BE2C (cell line): ENCODE measurements around the gene LUZP1.

Source experiments
- DNase-seq: peaks from one replicate; pipeline ENCODE4 v3.0.0-alpha.2; 2020
- H3K27me3 ChIP-seq: fragments of 250-450 bp; sonication (Bioruptor Pico); 2 replicates; pipeline ENCODE4 v1.5.1; 2020; ENCODE audit warnings: mild to moderate bottlenecking
- H3K36me3 ChIP-seq: fragments of 250-450 bp; sonication (Bioruptor Pico); 2 replicates; pipeline ENCODE4 v1.5.1; 2020; ENCODE audit warnings: mild to moderate bottlenecking
- H3K4me1 ChIP-seq: fragments of 250-450 bp; sonication (Bioruptor Pico); 2 replicates; pipeline ENCODE4 v1.5.1; 2020
- H3K4me3 ChIP-seq: 2 replicates; pipeline ENCODE4 v1.5.1; 2011; ENCODE audit warnings: low read depth, low read length
- H3K9me3 ChIP-seq: fragments of 250-450 bp; sonication (Bioruptor Pico); 2 replicates; pipeline ENCODE4 v1.5.1; 2020
- TF ChIP-seq, protein P1 (sequence below): IDR thresholded peaks from 2 replicates; pipeline ENCODE4 v1.5.1; 2012; ENCODE audit warnings: mild to moderate bottlenecking, low read depth, low read length

LUZP1 gene

DNA sequence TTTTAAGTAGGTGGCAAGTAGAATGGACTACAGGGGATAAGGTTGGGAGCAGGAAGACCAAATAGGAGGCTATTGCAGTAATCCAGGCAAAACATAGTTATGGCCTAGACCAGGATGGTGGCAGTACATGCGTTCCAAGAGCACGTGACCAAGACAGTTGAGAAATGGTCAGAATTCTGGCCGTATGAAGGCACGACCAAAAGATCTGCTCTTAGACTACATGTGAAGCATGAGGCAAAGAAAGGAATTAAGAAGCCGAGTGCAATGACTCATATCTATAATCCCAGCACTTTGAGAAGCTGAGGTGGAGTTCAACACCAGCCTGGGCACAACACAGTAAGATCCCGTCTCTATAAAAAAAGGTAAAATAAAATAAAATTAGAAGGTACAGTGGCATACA lies 71.3 kb downstream of the LUZP1 start:
- no peaks in the 10 kb centered on the region for H3K4me1 ChIP-seq
- TF ChIP-seq, protein P1, sequence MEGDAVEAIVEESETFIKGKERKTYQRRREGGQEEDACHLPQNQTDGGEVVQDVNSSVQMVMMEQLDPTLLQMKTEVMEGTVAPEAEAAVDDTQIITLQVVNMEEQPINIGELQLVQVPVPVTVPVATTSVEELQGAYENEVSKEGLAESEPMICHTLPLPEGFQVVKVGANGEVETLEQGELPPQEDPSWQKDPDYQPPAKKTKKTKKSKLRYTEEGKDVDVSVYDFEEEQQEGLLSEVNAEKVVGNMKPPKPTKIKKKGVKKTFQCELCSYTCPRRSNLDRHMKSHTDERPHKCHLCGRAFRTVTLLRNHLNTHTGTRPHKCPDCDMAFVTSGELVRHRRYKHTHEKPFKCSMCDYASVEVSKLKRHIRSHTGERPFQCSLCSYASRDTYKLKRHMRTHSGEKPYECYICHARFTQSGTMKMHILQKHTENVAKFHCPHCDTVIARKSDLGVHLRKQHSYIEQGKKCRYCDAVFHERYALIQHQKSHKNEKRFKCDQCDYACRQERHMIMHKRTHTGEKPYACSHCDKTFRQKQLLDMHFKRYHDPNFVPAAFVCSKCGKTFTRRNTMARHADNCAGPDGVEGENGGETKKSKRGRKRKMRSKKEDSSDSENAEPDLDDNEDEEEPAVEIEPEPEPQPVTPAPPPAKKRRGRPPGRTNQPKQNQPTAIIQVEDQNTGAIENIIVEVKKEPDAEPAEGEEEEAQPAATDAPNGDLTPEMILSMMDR, result no peak
- H3K36me3 ChIP-seq, result no peaks in the 10 kb centered on the region
- no peak overlapping the region for H3K4me3 ChIP-seq
- H3K9me3 ChIP-seq, result no peaks in the 10 kb centered on the region
- no peak for DNase-seq
- no peaks in the 10 kb centered on the region for H3K27me3 ChIP-seq

DNA sequence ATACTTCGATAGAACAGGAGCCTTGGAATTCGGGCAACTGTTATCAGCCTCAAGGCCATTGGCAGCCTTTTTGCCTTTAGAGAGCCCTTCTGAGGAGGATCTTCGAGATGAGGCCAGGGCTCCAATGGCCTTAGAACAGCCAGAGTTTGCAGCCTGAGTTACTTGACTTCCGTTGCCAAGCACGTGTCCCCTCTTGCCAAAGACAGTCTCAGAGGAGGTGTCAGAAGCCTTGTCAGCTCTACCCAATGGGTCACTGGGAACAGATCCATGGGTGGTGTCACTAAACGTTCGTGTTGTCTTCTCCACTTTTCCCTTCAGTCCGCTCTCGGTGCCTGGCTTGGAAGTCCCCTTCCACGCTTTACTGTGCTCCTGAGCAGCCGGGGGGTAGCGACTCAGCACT lies 76.2 kb downstream of the LUZP1 start:
- no peak overlapping the region for H3K4me3 ChIP-seq
- H3K4me1 ChIP-seq, result no peaks in the 10 kb centered on the region
- no peaks in the 10 kb centered on the region for H3K9me3 ChIP-seq
- TF ChIP-seq, protein P1, result no peak
- H3K27me3 ChIP-seq, result no peaks in the 10 kb centered on the region
- peaks cover 8% of the 10 kb centered on the region for H3K36me3 ChIP-seq
- DNase-seq, result no peak

DNA sequence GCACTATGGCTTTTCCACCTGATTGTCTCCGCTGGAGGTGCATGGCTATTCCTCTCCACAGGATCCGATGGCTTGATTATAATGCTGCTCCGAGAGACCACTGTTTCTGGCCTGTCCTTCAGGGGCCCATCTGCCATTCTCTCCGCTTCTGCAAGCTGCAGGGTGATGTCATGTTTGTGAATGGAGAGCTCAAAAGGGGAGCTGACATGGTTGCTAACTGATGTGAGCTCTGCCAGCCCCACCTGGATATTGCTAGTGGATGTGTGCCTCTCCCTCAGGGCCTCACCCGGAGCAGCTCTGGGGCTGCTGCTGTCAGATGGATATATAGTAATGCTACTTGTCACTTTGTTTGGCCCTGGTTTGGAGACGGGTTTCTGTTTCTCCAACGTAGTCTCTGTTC lies 77.1 kb downstream of the LUZP1 start:
- Histone ChIP-seq H3K4me1 (no peaks in the 10 kb centered on the region), H3K36me3 (peaks cover 13% of the 10 kb centered on the region), H3K27me3 (no peaks in the 10 kb centered on the region), H3K4me3 (no peak overlapping the region), H3K9me3 (no peaks in the 10 kb centered on the region)
- TF ChIP-seq, protein P1, result no peak
- DNase-seq, result no peak

DNA sequence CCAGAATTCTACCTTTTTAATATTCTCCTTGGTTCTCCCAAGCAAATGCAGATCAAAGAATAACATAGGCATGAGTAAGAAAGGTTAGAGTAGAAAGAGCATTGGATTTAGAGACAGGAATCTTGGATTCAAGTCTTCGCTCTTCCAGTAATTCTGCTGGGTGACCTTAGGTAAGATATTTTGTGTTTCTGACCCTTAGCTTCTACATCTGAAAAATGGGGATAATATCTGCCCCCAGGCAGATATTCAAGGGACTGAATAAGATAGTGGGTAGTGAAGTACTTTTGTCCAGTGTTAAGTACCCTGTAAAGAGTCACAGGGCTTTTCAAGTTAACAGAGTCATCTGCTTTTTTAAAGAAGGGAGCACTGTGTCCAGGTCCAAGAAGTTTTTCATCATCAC lies 78.6 kb downstream of the LUZP1 start:
- Histone ChIP-seq H3K9me3 (no peaks in the 10 kb centered on the region), H3K36me3 (peaks cover 14% of the 10 kb centered on the region), H3K27me3 (no peaks in the 10 kb centered on the region), H3K4me1 (no peaks in the 10 kb centered on the region), H3K4me3 (no peak overlapping the region)
- TF ChIP-seq, protein P1, result no peak
- DNase-seq, result no peak

DNA sequence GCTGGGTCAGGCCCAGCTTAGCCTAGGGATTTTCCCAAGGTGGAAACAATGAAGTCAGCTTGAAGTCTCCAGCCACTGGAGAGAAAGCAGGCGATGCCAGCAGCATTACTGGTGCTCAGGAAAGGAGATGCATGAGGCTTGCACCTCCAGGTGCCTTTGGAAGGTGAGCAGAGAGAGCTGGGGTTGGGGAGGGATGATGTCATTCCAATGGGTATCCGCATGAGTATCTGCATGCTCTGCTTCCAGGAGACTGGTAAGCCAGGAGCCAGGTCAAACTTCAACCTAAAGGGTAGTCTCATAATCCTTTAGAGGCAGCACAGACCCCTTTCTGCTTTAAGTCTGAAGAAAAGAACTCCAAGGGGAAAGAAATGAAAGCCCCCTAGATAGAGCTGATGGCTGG lies 80.6 kb downstream of the LUZP1 start:
- H3K36me3 ChIP-seq, result peaks cover 26% of the 10 kb centered on the region

DNA sequence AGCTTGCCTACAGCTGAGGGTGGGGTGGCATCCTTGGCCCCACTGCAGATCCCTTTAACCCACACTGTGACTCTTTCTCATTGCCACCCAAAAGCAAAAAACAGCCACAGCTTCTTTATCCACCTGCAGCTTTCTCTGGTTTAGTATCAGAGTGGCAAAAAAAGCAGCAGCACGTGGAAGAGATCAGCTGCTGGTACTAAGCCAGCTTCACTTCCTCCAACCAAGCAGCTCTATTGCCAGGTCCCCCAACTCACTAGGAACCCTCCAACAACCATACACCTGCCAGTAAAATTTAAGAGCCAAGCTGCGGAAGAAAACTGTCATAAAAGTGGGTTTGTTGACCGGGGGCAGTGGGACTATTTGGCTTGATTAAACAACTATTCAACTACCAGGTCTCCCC lies 83.0 kb downstream of the LUZP1 start:
- no peaks in the 10 kb centered on the region for H3K27me3 ChIP-seq
- no peak for DNase-seq
- no peak overlapping the region for H3K4me3 ChIP-seq
- H3K4me1 ChIP-seq, result no peaks in the 10 kb centered on the region
- H3K9me3 ChIP-seq, result no peaks in the 10 kb centered on the region
- peaks cover 38% of the 10 kb centered on the region for H3K36me3 ChIP-seq
- TF ChIP-seq, protein P1, result no peak

More for the DNA sequence above, 80.6 kb downstream of the LUZP1 start:
- Histone ChIP-seq H3K27me3 (no peaks in the 10 kb centered on the region), H3K4me3 (no peak overlapping the region), H3K9me3 (no peaks in the 10 kb centered on the region), H3K4me1 (no peaks in the 10 kb centered on the region)
- no peak for DNase-seq
- TF ChIP-seq, protein P1, result no peak
